Glutamatergic neuron (in vitro differentiated cells): ENCODE data around the gene HAUS2. TPM values are rescaled to one million over a fixed set of nuclear protein-coding genes. Genes with fewer than 3 reads are reported as not detected.
"Not testable (repeated sequence)": the region's sequence is repeated elsewhere in the genome, so short reads cannot be mapped to it uniquely, and the experiment has no call there.

Source experiments
- DNase-seq: peaks from one replicate; pipeline ENCODE4 v3.0.0; 2022
- H3K27ac Mint-ChIP-seq: one replicate; pipeline ENCODE4 v1.8.0; 2020; ENCODE audit warnings: mild to moderate bottlenecking, mixed read lengths, inconsistent platforms; ENCODE audit not compliant: unreplicated experiment
- H3K27me3 Mint-ChIP-seq: one replicate; pipeline ENCODE4 v1.8.0; 2020; ENCODE audit warnings: mild to moderate bottlenecking, moderate library complexity, mixed read lengths, inconsistent platforms; ENCODE audit not compliant: unreplicated experiment
- H3K36me3 Mint-ChIP-seq: one replicate; pipeline ENCODE4 v1.8.0; 2020; ENCODE audit warnings: mild to moderate bottlenecking, mixed read lengths, inconsistent platforms; ENCODE audit not compliant: unreplicated experiment
- H3K4me1 Mint-ChIP-seq: one replicate; pipeline ENCODE4 v1.8.0; 2020; ENCODE audit warnings: mild to moderate bottlenecking, low read depth, mixed read lengths, inconsistent platforms; ENCODE audit not compliant: unreplicated experiment
- H3K4me3 Mint-ChIP-seq: one replicate; pipeline ENCODE4 v1.8.0; 2020; ENCODE audit warnings: mild to moderate bottlenecking, mixed read lengths, inconsistent platforms; ENCODE audit not compliant: unreplicated experiment
- H3K9me3 Mint-ChIP-seq: one replicate; pipeline ENCODE4 v1.8.0; 2020; ENCODE audit warnings: mild to moderate bottlenecking, moderate library complexity, mixed read lengths, inconsistent platforms; ENCODE audit not compliant: unreplicated experiment
- total RNA-seq: library from RNA; stranded (reverse); fragmentation: NEBNext Ultra II Directional; extraction: Animal tissue kit (Norgen Biotek cat#: 25700); gene quantifications from one replicate; pipeline ENCODE4 v1.2.1, GENCODE V29; 2021; ENCODE audit not compliant: unreplicated experiment
- TF ChIP-seq, protein P1 (sequence below): fragments of 200-600 bp; sonication (generic); IDR thresholded peaks from one replicate; pipeline ENCODE4 v1.5.0; 2021; ENCODE audit not compliant: partially characterized antibody, unreplicated experiment

The HAUS2 gene
- total RNA-seq, 1 donor from 2014 or later: 24.5 TPM

DNA sequence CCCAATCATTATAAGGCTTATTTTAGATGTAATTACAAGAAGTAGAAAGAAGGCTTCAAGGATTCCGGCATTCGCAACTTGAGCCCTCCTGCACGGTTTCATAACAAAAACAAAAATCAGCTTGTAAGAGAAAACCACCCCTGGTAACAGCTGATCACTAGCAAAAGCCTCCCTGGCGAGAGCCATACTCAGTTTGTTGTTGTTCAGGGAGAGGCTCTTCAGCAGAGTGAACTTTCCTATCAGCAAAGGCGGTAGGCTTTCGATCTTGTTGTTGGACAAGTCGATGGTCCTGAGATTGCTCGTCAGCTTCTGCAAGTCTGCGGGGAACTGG, 755 bp upstream of the HAUS2 start:
- no peak for DNase-seq
- peak overlapping the region; percentile 95 for H3K27ac Mint-ChIP-seq
- H3K9me3 Mint-ChIP-seq: peaks cover 4% of the 10 kb centered on the region

DNA sequence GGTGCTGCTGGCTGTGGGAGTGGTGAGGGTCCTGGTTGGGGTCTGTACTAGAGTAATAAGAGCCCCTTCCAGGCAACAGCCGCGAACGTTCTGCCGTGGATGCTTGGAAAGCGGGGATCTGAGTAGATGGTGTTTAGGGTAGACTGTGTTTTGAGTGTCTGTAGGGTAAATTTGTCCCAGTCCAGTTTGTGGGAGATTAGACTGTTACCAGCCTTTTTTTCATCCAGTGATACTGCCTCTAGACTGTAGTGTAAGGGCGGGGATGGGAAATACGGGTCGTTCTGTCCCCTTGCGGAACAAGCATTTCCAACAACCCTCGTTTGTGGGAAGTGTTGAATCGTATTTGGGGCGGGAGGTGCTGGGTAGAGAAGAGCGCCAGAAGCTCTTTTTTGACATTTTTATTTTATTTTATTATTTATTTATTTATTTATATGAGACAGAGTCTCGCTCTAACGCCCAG, 424 bp downstream of the HAUS2 start:
- H3K36me3 Mint-ChIP-seq: no peaks in the 10 kb centered on the region
- peaks cover 12% of the 10 kb centered on the region for H3K27me3 Mint-ChIP-seq
- peak overlapping the region; percentile 97 for H3K4me3 Mint-ChIP-seq
- H3K27ac Mint-ChIP-seq: peak overlapping the region; percentile 95
- H3K9me3 Mint-ChIP-seq: peaks cover 4% of the 10 kb centered on the region
- TF ChIP-seq, protein P1, sequence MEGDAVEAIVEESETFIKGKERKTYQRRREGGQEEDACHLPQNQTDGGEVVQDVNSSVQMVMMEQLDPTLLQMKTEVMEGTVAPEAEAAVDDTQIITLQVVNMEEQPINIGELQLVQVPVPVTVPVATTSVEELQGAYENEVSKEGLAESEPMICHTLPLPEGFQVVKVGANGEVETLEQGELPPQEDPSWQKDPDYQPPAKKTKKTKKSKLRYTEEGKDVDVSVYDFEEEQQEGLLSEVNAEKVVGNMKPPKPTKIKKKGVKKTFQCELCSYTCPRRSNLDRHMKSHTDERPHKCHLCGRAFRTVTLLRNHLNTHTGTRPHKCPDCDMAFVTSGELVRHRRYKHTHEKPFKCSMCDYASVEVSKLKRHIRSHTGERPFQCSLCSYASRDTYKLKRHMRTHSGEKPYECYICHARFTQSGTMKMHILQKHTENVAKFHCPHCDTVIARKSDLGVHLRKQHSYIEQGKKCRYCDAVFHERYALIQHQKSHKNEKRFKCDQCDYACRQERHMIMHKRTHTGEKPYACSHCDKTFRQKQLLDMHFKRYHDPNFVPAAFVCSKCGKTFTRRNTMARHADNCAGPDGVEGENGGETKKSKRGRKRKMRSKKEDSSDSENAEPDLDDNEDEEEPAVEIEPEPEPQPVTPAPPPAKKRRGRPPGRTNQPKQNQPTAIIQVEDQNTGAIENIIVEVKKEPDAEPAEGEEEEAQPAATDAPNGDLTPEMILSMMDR: no peak
- peak; percentile 15 for DNase-seq
- peaks cover 19% of the 10 kb centered on the region for H3K4me1 Mint-ChIP-seq

More for the DNA sequence above, 755 bp upstream of the HAUS2 start:
- TF ChIP-seq, protein P1: no peak
- H3K36me3 Mint-ChIP-seq: no peaks in the 10 kb centered on the region
- peaks cover 19% of the 10 kb centered on the region for H3K4me1 Mint-ChIP-seq
- peaks cover 12% of the 10 kb centered on the region for H3K27me3 Mint-ChIP-seq
- H3K4me3 Mint-ChIP-seq: peak overlapping the region; percentile 97

DNA sequence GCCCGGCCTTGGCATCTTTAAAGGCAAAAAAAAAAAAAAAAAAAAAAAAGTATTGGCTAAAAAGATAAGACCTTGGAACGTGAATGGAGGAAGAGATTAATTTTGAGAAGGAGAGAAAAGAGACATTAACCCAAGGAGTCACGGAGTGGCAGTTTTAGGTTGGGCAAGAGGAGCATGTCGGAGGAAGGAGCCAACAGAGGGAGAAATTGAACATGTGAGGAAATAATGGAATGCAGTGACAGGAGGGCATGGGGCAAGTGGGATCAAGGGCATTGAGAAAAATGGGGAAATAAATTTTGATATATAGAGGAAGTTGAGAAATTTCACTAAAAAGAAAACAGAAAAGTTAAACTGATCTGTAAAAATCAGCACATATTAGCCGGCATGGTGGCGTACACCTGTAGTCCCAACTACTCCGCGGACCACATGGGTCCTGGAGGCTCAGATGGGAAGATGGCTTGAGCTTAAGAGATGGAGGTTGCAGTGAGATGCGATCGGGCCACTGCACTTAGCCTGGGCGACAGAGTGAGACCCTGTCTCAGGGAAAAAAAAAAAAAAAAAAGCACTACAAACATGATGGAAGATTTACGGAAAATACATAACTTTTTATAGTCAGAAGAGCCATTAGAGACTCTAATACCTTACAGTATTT, 1.2 kb downstream of the HAUS2 start:
- Mint-ChIP-seq H3K9me3 (peaks cover 4% of the 10 kb centered on the region), H3K27me3 (peaks cover 12% of the 10 kb centered on the region), H3K27ac (no peak overlapping the region), H3K4me3 (peak overlapping the region; percentile 97), H3K36me3 (no peaks in the 10 kb centered on the region), H3K4me1 (peaks cover 19% of the 10 kb centered on the region)
- TF ChIP-seq, protein P1: no peak
- DNase-seq: no peak

DNA sequence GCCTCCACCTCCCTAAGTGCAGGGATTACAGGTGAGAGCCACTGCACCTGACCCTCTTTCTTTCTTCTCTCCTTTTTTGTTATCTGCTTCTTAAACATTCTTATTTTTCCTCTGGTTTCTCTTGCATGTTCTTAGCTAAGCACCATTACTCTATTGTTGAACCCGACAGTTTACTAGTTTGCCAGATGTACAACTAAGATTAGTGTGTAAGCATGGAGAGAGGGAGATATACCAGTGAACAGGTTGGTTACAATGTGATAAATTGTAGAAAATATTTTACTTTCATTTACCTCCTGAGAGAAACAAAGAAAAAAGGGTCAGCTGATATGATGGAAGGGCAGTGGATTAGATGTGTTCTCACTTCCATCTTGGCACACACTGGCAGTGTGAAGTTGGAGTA, 4.9 kb downstream of the HAUS2 start:
- Mint-ChIP-seq H3K27me3 (peaks cover 6% of the 10 kb centered on the region), H3K9me3 (no peaks in the 10 kb centered on the region), H3K4me3 (no peak overlapping the region), H3K36me3 (no peaks in the 10 kb centered on the region), H3K27ac (no peak overlapping the region), H3K4me1 (peaks cover 8% of the 10 kb centered on the region)
- TF ChIP-seq, protein P1: no peak
- DNase-seq: no peak

DNA sequence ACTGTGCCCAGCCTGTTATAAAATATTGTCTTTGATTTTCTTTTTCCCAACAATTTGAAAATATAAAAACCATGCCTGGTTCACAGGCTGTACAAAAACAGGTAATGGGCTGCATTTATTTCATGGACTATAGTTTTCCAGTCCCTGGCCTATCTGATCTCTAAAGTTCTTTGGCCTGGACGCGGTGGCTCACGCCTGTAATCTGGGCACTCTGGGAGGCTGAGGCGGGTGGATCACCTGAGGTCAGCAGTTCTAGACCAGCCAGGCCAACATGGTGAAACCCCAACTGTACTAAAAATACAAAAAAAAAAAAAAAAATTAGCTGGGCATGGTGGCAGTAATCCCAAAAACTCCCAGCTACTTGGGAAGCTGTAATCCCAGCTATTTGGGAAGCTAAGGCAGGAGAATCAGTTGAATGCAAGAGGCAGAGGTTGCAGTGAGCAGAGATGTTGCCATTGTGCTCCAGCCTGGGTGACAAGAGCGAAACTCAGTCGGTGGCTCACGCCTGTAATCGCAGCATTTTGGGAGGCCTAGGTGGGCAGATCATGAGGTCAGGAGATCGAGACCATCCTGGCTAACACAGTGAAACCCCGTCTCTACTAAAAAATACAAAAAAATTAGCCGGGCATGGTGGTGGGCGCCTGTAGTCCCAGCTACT, 8.0 kb downstream of the HAUS2 start:
- H3K36me3 Mint-ChIP-seq, DNase-seq, H3K27ac Mint-ChIP-seq, H3K4me1 Mint-ChIP-seq, H3K4me3 Mint-ChIP-seq, H3K27me3 Mint-ChIP-seq, H3K9me3 Mint-ChIP-seq: not testable (repeated sequence)
